Measurements from ENCODE around the gene GDF2. TPM values are rescaled to one million over a fixed set of nuclear protein-coding genes. Genes with fewer than 3 reads are reported as not detected.

Gene GDF2
- polyA plus RNA-seq, 1 experiment, result not detected

- Histone ChIP-seq H3K4me3 (ENCODE audit: low read depth, low read length) (no peak overlapping the region), H3K9me3 (ENCODE audit: control insufficient read depth, insufficient read depth, low read length) (no peaks in the 10 kb centered on the region), H3K27me3 (ENCODE audit: control insufficient read depth, insufficient read depth, low read length) (peaks cover 21% of the 10 kb centered on the region), H3K27ac (ENCODE audit: low read depth, low read length) (no peak overlapping the region)
- POLR2A ChIA-PET, result no interaction called here
- no peak for DNase-seq (ENCODE audit: low read depth, low spot score)
- no peak for TF ChIP-seq CTCF (IDR thresholded peaks at IDR 0.05; ENCODE audit: low read depth, low read length)
- CTCF ChIA-PET, result interaction anchor here (1.4 to 1.9 kb wide), 2 partner anchors 11 to 23 kb away, joined by 4 to 5 read pairs; no protein-coding TSS in a partner anchor
These were observed 41.5 kb downstream of the GDF2 start for GRCh38 chr10:47363781-47364180.

- TF ChIP-seq CTCF (IDR thresholded peaks at IDR 0.05; ENCODE audit: low read depth, low read length), result no peak
- Histone ChIP-seq H3K27ac (ENCODE audit: low read depth, low read length) (no peak overlapping the region), H3K27me3 (ENCODE audit: control insufficient read depth, insufficient read depth, low read length) (peaks cover 23% of the 10 kb centered on the region), H3K9me3 (ENCODE audit: control insufficient read depth, insufficient read depth, low read length) (no peaks in the 10 kb centered on the region), H3K4me3 (ENCODE audit: low read depth, low read length) (no peak overlapping the region)
- POLR2A ChIA-PET, result no interaction called here
- no peak for DNase-seq (ENCODE audit: low read depth, low spot score)
- CTCF ChIA-PET, result interaction anchor here (1.9 kb wide), 1 partner anchor 11 kb away, joined by 4 read pairs; no protein-coding TSS in a partner anchor
These were observed 42.1 kb downstream of the GDF2 start for GRCh38 chr10:47364366-47364765.

- POLR2A ChIA-PET, result no interaction called here
- CTCF ChIA-PET, result interaction anchor here (1.9 kb wide), 1 partner anchor 10 kb away, joined by 4 read pairs; no protein-coding TSS in a partner anchor
- H3K9me3 ChIP-seq (ENCODE audit: control insufficient read depth, insufficient read depth, low read length), result no peaks in the 10 kb centered on the region
- no peak for TF ChIP-seq CTCF (IDR thresholded peaks at IDR 0.05; ENCODE audit: low read depth, low read length)
- H3K27me3 ChIP-seq (ENCODE audit: control insufficient read depth, insufficient read depth, low read length), result peaks cover 24% of the 10 kb centered on the region
- no peak for DNase-seq (ENCODE audit: low read depth, low spot score)
- H3K27ac ChIP-seq (ENCODE audit: low read depth, low read length), result no peak overlapping the region
- no peak overlapping the region for H3K4me3 ChIP-seq (ENCODE audit: low read depth, low read length)
These were observed 42.7 kb downstream of the GDF2 start for GRCh38 chr10:47364911-47365310.

GRCh38 chr10:47365431-47366180 lies 43.4 kb downstream of the GDF2 start:
- CTCF ChIA-PET, result interaction anchor here (1.9 kb wide), 1 partner anchor 9 kb away, joined by 4 read pairs; no protein-coding TSS in a partner anchor

More at GRCh38 chr10:47365431-47366180, 43.4 kb downstream of the GDF2 start:
- H3K4me3 ChIP-seq (ENCODE audit: low read depth, low read length), result no peak overlapping the region
- no peak for DNase-seq (ENCODE audit: low read depth, low spot score)
- no peaks in the 10 kb centered on the region for H3K9me3 ChIP-seq (ENCODE audit: control insufficient read depth, insufficient read depth, low read length)
- no peak overlapping the region for H3K27ac ChIP-seq (ENCODE audit: low read depth, low read length)
- no peak for TF ChIP-seq CTCF (IDR thresholded peaks at IDR 0.05; ENCODE audit: low read depth, low read length)
- POLR2A ChIA-PET, result no interaction called here
- peaks cover 24% of the 10 kb centered on the region for H3K27me3 ChIP-seq (ENCODE audit: control insufficient read depth, insufficient read depth, low read length)

Measured in AG04450 (cell line).